BE2C (cell line): ENCODE data around the gene QPCTL.
A peak's percentile ranks its signal among the peaks of the same experiment; 100 is the strongest.
"Not testable (repeated sequence)": the region's sequence is repeated elsewhere in the genome, so short reads cannot be mapped to it uniquely, and the experiment has no call there.

Experiments
- DNase-seq: peaks from one replicate; pipeline ENCODE4 v3.0.0-alpha.2; 2020
- H3K27me3 ChIP-seq: fragments of 250-450 bp; sonication (Bioruptor Pico); 2 replicates; pipeline ENCODE4 v1.5.1; 2020; ENCODE audit warnings: mild to moderate bottlenecking
- H3K36me3 ChIP-seq: fragments of 250-450 bp; sonication (Bioruptor Pico); 2 replicates; pipeline ENCODE4 v1.5.1; 2020; ENCODE audit warnings: mild to moderate bottlenecking
- H3K4me1 ChIP-seq: fragments of 250-450 bp; sonication (Bioruptor Pico); 2 replicates; pipeline ENCODE4 v1.5.1; 2020
- H3K4me3 ChIP-seq: 2 replicates; pipeline ENCODE4 v1.5.1; 2011; ENCODE audit warnings: low read depth, low read length
- H3K9me3 ChIP-seq: fragments of 250-450 bp; sonication (Bioruptor Pico); 2 replicates; pipeline ENCODE4 v1.5.1; 2020
- CTCF ChIP-seq: IDR thresholded peaks from 2 replicates; pipeline ENCODE4 v1.5.1; 2012; ENCODE audit warnings: mild to moderate bottlenecking, low read depth, low read length

The QPCTL gene

DNA sequence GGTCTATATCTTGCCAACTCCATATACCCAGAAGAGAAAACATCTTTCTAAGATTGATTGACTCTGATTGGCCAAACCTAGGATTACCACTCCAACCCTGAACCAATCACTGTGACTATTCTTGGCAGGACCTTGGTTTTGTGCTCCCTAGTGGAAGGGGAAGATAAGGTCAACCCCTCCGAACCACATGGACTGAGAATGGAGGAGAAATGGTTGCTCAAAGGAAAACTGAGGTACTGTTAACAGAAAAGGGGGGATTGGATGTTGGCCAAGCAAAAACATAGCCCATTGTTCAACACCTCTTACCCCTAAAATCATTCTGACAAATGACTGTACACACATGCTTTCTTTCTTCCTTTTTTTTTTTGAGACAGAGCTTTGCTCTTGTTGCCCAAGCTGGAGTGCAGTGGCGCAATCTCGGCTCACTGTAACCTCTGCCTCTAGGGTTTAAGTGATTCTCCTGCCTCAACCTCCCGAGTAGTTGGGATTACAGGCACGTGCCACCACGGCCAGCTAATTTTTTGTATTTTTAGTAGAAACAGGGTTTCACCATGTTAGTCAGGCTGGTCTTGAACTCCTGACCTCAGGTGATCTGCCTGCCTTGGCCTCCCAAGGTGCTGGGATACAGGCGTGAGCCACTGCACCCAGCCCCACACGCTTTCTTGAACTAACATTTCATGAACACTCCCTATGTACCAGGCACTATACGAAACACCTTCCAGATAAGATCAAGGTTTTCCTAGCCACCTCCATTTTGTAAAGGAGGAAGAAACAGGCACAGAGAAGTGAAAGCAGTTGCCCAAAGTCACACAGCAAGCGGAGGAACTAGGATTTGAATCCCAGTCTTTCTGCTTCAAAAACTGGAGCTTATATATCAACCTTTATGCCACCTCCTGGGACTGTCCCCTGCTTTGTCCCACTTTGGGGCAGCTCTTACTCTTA is 47.3 kb downstream of the QPCTL start:
- no peak for DNase-seq
- H3K4me3 ChIP-seq, result no peak overlapping the region
- 0 out of 2 replicates have a peak, but pooled peaks have one; percentile 2 for TF ChIP-seq CTCF
- H3K27me3 ChIP-seq, result peaks cover 13% of the 10 kb centered on the region
- H3K4me1 ChIP-seq, result no peaks in the 10 kb centered on the region
- no peaks in the 10 kb centered on the region for H3K9me3 ChIP-seq
- H3K36me3 ChIP-seq, result no peaks in the 10 kb centered on the region

GRCh38 chr19:45742969-45743368 is 50.5 kb downstream of the QPCTL start:
- H3K36me3 ChIP-seq, result no peaks in the 10 kb centered on the region
- no peak for DNase-seq
- H3K4me3 ChIP-seq, result no peak overlapping the region
- peaks cover 17% of the 10 kb centered on the region for H3K27me3 ChIP-seq
- no peaks in the 10 kb centered on the region for H3K4me1 ChIP-seq
- no peak for TF ChIP-seq CTCF
- H3K9me3 ChIP-seq, result no peaks in the 10 kb centered on the region

- Histone ChIP-seq H3K4me3 (no peak overlapping the region), H3K27me3 (peaks cover 17% of the 10 kb centered on the region), H3K9me3 (no peaks in the 10 kb centered on the region), H3K36me3 (no peaks in the 10 kb centered on the region), H3K4me1 (no peaks in the 10 kb centered on the region)
- TF ChIP-seq CTCF, result no peak
- DNase-seq, result no peak
Observed at GRCh38 chr19:45745606-45746005, 53.1 kb downstream of the QPCTL start.

- no peak for DNase-seq
- TF ChIP-seq CTCF, result no peak
- H3K4me3 ChIP-seq, result no peak overlapping the region
Observed at GRCh38 chr19:45746866-45747265, 54.4 kb downstream of the QPCTL start.

GRCh38 chr19:45747513-45747912 is 55.0 kb downstream of the QPCTL start:
- TF ChIP-seq CTCF, result no peak
- Histone ChIP-seq H3K9me3 (no peaks in the 10 kb centered on the region), H3K27me3 (peaks cover 12% of the 10 kb centered on the region), H3K36me3 (no peaks in the 10 kb centered on the region), H3K4me1 (no peaks in the 10 kb centered on the region), H3K4me3 (no peak overlapping the region)
- no peak for DNase-seq

More at GRCh38 chr19:45746866-45747265, 54.4 kb downstream of the QPCTL start:
- no peaks in the 10 kb centered on the region for H3K36me3 ChIP-seq
- no peaks in the 10 kb centered on the region for H3K9me3 ChIP-seq
- H3K27me3 ChIP-seq, result peaks cover 17% of the 10 kb centered on the region
- no peaks in the 10 kb centered on the region for H3K4me1 ChIP-seq

- H3K4me3 ChIP-seq, H3K9me3 ChIP-seq, H3K4me1 ChIP-seq, H3K36me3 ChIP-seq, DNase-seq, H3K27me3 ChIP-seq: not testable (repeated sequence)
Observed at GRCh38 chr19:45751483-45751882, 59.0 kb downstream of the QPCTL start.
